ENCODE results near the gene MED8. TPM values are rescaled to one million over a fixed set of nuclear protein-coding genes. Genes with fewer than 3 reads are reported as not detected.
"Not testable (repeated sequence)": the region's sequence is repeated elsewhere in the genome, so short reads cannot be mapped to it uniquely, and the experiment has no call there.

Gene MED8
- total RNA-seq, 1 experiment from 2014 or later, result 31.1 TPM

DNA sequence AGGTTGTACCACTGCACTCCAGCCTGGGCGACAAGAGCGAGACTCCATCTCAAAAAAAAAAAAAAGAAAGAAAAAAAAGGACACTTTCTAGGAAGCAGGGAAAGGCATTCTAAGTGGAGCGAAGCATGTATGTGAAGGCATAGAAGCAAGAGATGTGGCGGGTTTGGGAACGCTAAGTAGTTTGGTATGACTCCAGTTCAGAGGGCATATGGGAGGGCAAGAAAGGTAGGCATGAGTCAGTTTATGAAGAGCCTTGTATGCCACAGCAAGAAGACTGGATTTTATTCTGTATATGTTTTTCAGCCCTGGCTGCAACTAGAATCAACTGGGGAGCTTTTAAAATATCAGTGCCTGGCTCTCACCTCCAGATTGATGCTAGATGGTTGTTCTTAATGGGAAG is 17.4 kb downstream of the MED8 start:
- no peak for DNase-seq
- no TSS peak for BruUV-seq (replicated peaks)
- CTCF ChIA-PET, result interaction anchor here (0.6 to 1.2 kb wide), 2 partner anchors 17 to 1931 kb away, joined by 3 to 7 read pairs; partner anchors contain the start of genes MED8 and SZT2
- Mint-ChIP-seq H3K4me1 (ENCODE audit: low read depth, unreplicated experiment) (peaks cover 9% of the 10 kb centered on the region), H3K9me3 (ENCODE audit: low read depth, unreplicated experiment) (no peaks in the 10 kb centered on the region), H3K4me3 (ENCODE audit: low read depth, unreplicated experiment) (no peak overlapping the region), H3K27me3 (ENCODE audit: unreplicated experiment) (no peaks in the 10 kb centered on the region), H3K27ac (ENCODE audit: unreplicated experiment) (no peak overlapping the region), H3K36me3 (ENCODE audit: insufficient read depth, unreplicated experiment) (peaks cover 35% of the 10 kb centered on the region)
- intact Hi-C loops (cut with micrococcal nuclease; ENCODE audit: unreplicated experiment), result no loop called here
- TF ChIP-seq, protein P1, sequence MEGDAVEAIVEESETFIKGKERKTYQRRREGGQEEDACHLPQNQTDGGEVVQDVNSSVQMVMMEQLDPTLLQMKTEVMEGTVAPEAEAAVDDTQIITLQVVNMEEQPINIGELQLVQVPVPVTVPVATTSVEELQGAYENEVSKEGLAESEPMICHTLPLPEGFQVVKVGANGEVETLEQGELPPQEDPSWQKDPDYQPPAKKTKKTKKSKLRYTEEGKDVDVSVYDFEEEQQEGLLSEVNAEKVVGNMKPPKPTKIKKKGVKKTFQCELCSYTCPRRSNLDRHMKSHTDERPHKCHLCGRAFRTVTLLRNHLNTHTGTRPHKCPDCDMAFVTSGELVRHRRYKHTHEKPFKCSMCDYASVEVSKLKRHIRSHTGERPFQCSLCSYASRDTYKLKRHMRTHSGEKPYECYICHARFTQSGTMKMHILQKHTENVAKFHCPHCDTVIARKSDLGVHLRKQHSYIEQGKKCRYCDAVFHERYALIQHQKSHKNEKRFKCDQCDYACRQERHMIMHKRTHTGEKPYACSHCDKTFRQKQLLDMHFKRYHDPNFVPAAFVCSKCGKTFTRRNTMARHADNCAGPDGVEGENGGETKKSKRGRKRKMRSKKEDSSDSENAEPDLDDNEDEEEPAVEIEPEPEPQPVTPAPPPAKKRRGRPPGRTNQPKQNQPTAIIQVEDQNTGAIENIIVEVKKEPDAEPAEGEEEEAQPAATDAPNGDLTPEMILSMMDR (IDR thresholded peaks at IDR 0.05; ENCODE audit: unreplicated experiment), result no peak

DNA sequence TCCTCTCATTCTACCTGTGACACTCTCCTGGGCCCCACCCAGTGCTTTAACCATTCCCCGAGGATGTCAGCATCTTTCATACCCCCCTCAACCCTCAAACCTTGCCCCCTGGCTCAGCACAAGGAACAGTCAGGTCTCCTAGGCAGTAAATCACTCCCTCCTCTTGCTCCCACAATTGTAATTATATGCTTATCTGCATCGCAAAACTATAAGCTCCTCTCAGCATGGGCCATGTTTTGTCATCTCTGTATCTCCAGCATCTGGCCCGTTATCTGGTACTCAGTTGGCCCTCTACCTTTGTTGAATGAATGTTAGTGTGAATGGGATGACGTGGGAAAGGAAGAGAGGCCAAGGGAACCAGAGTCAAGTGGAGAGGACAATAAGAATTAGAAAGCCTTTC is 19.0 kb downstream of the MED8 start:
- no peak for DNase-seq
- BruUV-seq (replicated peaks), result no TSS peak
- Mint-ChIP-seq H3K36me3 (ENCODE audit: insufficient read depth, unreplicated experiment) (peaks cover 46% of the 10 kb centered on the region), H3K27me3 (ENCODE audit: unreplicated experiment) (no peaks in the 10 kb centered on the region), H3K4me3 (ENCODE audit: low read depth, unreplicated experiment) (no peak overlapping the region), H3K27ac (ENCODE audit: unreplicated experiment) (no peak overlapping the region), H3K9me3 (ENCODE audit: low read depth, unreplicated experiment) (no peaks in the 10 kb centered on the region), H3K4me1 (ENCODE audit: low read depth, unreplicated experiment) (peaks cover 18% of the 10 kb centered on the region)
- intact Hi-C loops (cut with micrococcal nuclease; ENCODE audit: unreplicated experiment), result no loop called here
- CTCF ChIA-PET, result interaction anchor here (0.7 kb wide), 2 partner anchors 177 to 896 kb away, joined by 4 read pairs; no protein-coding TSS in a partner anchor
- TF ChIP-seq, protein P1 (IDR thresholded peaks at IDR 0.05; ENCODE audit: unreplicated experiment), result no peak

DNA sequence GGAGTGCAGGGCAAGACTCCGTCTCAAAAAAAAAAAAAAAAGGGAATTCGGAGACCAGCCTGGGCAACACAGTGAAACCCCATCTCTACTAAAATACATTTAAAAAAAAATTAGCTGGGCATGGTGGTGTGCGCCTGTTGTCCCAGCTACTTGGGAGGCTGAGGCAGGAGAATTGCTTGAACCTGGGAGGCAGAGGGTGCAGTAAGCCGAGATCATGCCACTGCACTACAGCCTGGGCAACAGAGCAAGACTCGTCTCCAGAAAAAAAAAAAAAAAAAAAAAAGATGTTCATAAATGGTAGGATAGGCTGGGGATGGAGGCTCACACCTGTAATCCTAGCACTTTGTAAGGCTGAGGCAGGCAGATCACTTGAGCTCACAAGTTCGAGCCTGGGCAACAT is 19.8 kb downstream of the MED8 start:
- BruUV-seq (replicated peaks); intact Hi-C loops (cut with micrococcal nuclease; ENCODE audit: unreplicated experiment): not testable (repeated sequence)
- peak overlapping the region; percentile 79 for H3K4me3 Mint-ChIP-seq (ENCODE audit: low read depth, unreplicated experiment)

DNA sequence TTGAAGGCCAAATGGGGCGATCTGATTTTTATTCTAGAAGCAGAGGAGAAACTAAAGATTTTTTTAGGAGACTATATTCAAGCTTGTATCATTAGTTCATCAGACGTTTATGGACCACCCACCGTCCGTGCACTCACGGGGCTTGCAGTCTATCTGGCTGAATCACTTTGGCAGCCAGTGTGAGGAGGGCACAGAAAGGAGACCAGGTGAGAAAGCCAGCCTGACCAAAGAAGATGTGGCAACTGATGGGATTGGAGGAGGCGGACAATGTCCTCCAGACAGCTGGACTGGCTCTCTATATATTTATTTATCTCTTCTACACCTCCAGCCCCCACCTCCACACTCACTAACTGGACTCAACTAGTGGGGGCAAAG is 21.0 kb downstream of the MED8 start:
- TF ChIP-seq, protein P1 (IDR thresholded peaks at IDR 0.05; ENCODE audit: unreplicated experiment), result no peak
- Mint-ChIP-seq H3K4me1 (ENCODE audit: low read depth, unreplicated experiment) (peaks cover 38% of the 10 kb centered on the region), H3K27me3 (ENCODE audit: unreplicated experiment) (no peaks in the 10 kb centered on the region), H3K9me3 (ENCODE audit: low read depth, unreplicated experiment) (no peaks in the 10 kb centered on the region), H3K27ac (ENCODE audit: unreplicated experiment) (peak overlapping the region; percentile 88), H3K4me3 (ENCODE audit: low read depth, unreplicated experiment) (peak overlapping the region; percentile 79), H3K36me3 (ENCODE audit: insufficient read depth, unreplicated experiment) (peaks cover 65% of the 10 kb centered on the region)
- peak; percentile 32 for DNase-seq
- BruUV-seq (replicated peaks), result no TSS peak
- CTCF ChIA-PET, result interaction anchor here (1.2 to 2.0 kb wide), 4 partner anchors 10 to 112 kb away, joined by 3 to 14 read pairs (median 10); partner anchors contain the start of gene C1orf210
- intact Hi-C loops (cut with micrococcal nuclease; ENCODE audit: unreplicated experiment), result no loop called here

More for the DNA sequence above, 19.8 kb downstream of the MED8 start:
- CTCF ChIA-PET, result interaction anchor here (0.7 kb wide), 2 partner anchors 176 to 897 kb away, joined by 4 read pairs; no protein-coding TSS in a partner anchor
- not testable (repeated sequence) for H3K27me3 Mint-ChIP-seq (ENCODE audit: unreplicated experiment); H3K9me3 Mint-ChIP-seq (ENCODE audit: low read depth, unreplicated experiment); H3K27ac Mint-ChIP-seq (ENCODE audit: unreplicated experiment); DNase-seq
- peaks cover 54% of the 10 kb centered on the region for H3K36me3 Mint-ChIP-seq (ENCODE audit: insufficient read depth, unreplicated experiment)
- H3K4me1 Mint-ChIP-seq (ENCODE audit: low read depth, unreplicated experiment), result peaks cover 26% of the 10 kb centered on the region

DNA sequence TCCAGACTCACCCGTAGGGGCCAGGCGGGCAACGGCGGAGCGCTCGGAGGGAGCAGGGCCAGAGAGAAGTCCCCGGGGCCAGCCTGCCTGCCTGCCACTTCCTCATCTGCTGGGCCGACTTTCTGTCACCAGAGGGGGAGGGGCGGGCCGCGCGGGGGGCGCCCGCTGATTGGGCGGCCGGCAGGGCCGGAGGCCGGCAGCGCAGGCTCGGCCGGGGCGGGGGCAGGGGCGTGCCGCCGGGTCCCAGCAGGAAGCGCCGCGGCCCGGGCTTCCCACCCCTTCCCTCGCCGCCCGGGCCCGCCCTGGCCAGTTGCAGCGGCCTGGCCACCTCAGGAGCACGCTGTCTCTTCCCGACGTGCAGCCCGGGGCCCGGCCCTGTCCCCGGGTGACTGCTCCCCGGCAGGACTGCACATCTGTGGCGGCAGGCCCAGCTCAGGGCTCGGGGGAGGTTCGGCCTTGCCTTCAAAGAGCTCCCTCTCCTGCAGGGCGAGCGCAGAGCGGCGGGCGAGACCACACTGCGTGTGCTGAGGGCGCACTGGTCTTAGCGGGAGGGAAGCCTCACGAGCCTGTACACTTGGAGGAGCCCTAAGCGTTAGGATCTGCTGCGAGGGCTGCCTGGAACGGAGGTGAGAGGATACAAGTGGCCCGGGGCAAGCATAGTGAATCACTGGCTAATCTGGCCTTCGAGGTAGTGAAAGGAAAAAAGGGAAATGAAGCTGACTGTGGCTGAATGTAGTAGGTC is 21.5 kb downstream of the MED8 start, which contains the start of gene ELOVL1:
Gene ELOVL1, minus strand, starts transcription at position 108 of the 742 bp plus-strand sequence. CDS start 2,402 bp downstream, outside the sequence.
- Mint-ChIP-seq H3K36me3 (ENCODE audit: insufficient read depth, unreplicated experiment) (peaks cover 68% of the 10 kb centered on the region), H3K27me3 (ENCODE audit: unreplicated experiment) (no peaks in the 10 kb centered on the region), H3K9me3 (ENCODE audit: low read depth, unreplicated experiment) (no peaks in the 10 kb centered on the region), H3K4me3 (ENCODE audit: low read depth, unreplicated experiment) (peak within 1 kb of the TSS; percentile 79), H3K27ac (ENCODE audit: unreplicated experiment) (peak within 1 kb of the TSS; percentile 88), H3K4me1 (ENCODE audit: low read depth, unreplicated experiment) (peaks cover 39% of the 10 kb centered on the region)
- TSS peak; percentile 90 for BruUV-seq (replicated peaks)
- CTCF ChIA-PET, result interaction anchor here (1.2 to 2.0 kb wide), 6 partner anchors 10 to 141 kb away, joined by 3 to 14 read pairs (median 4); partner anchors contain the start of gene C1orf210
- TF ChIP-seq, protein P1 (IDR thresholded peaks at IDR 0.05; ENCODE audit: unreplicated experiment), result no peak
- peak; percentile 96 for DNase-seq
- intact Hi-C loops (cut with micrococcal nuclease; ENCODE audit: unreplicated experiment), result no loop called here
